Epithelial cell of esophagus (primary cell): ENCODE data around the gene CHST8.

Source experiments
- DNase-seq: peaks from one replicate; pipeline ENCODE4 v3.0.0; 2010; ENCODE audit warnings: low read depth
- H3K4me3 ChIP-seq: 2 replicates; pipeline ENCODE4 v1.5.1; 2011; ENCODE audit warnings: mild to moderate bottlenecking, low read length, control low read depth
- TF ChIP-seq, protein P1 (sequence below): IDR thresholded peaks from 2 replicates; pipeline ENCODE4 v1.5.1; 2011; ENCODE audit warnings: low read depth, mild to moderate bottlenecking, low read length, control low read depth, inconsistent platforms; ENCODE audit not compliant: insufficient read depth; ENCODE audit errors: missing control alignments

CHST8 gene

DNA sequence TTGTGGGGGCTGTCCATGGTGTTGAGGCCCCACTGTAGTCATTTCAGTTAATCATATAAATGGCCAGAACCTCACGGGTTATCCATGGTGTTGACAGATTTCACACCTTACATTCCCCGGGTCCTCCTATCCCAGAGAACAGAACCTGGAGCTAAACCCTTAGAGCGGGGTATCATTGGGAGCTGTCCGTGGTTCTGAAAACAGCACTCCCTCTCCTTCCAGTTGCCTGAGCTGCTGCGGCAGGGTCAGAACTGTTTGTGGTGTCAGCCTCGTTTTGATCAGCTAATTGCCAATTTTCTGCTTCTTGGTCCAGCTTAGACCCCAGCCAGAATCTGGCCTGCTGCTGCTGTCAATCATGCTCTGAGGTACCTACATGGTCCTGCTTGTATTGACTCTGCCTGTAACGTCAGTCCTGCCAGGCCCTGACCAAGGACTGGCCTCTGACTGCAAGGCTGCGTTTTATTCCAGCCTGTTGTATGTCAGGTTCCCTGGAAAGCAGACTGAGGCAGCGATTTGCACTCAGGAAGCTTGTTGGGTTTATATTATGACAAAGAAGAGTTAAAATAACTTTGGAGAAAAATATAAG is 119.2 kb downstream of the CHST8 start:
- H3K4me3 ChIP-seq, result no peak overlapping the region
- TF ChIP-seq, protein P1, sequence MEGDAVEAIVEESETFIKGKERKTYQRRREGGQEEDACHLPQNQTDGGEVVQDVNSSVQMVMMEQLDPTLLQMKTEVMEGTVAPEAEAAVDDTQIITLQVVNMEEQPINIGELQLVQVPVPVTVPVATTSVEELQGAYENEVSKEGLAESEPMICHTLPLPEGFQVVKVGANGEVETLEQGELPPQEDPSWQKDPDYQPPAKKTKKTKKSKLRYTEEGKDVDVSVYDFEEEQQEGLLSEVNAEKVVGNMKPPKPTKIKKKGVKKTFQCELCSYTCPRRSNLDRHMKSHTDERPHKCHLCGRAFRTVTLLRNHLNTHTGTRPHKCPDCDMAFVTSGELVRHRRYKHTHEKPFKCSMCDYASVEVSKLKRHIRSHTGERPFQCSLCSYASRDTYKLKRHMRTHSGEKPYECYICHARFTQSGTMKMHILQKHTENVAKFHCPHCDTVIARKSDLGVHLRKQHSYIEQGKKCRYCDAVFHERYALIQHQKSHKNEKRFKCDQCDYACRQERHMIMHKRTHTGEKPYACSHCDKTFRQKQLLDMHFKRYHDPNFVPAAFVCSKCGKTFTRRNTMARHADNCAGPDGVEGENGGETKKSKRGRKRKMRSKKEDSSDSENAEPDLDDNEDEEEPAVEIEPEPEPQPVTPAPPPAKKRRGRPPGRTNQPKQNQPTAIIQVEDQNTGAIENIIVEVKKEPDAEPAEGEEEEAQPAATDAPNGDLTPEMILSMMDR, result no peak
- peak; percentile 20 for DNase-seq

DNA sequence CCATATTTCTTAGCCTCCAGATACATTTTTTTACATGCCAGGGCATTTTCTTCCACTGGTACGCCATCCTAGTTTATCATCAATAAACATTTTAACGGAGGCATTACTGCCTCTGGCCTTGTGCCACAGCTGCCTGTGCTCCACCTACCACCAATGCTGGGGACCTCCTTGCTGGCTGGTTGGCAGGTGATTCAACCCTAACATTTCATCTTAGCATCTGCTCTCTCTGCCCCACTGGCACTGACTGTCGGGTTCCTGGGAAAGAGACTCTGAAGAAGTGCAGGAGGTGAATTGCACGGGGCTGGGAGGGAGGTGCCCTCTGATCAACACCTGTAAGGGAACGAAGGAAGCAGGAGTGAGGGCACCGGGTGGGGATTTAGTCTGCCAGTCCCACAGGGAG is 123.5 kb downstream of the CHST8 start:
- TF ChIP-seq, protein P1, result no peak
- H3K4me3 ChIP-seq, result no peak overlapping the region
- no peak for DNase-seq

DNA sequence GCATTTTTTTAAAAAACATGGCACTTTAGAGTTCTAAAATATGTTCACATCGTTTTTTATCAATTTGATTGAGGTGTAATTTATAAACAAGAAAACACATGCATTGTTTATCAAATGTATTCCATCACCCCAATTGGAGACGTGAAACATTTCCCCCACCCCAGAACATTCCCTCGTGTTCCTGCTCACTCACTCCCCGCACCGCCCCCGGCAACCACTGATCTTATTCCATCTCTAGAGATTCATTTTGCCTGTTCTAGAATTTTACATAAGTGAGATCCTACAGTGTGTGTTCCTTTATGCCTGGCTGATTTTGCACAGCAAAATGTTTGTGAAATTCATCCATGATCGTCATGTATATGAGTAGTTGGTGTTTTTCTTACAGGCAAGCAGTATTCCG is 124.4 kb downstream of the CHST8 start:
- no peak for DNase-seq
- TF ChIP-seq, protein P1, result no peak
- H3K4me3 ChIP-seq, result no peak overlapping the region

GRCh38 chr19:33747273-33747672 is 125.5 kb downstream of the CHST8 start:
- no peak for DNase-seq
- TF ChIP-seq, protein P1, result no peak
- no peak overlapping the region for H3K4me3 ChIP-seq

DNA sequence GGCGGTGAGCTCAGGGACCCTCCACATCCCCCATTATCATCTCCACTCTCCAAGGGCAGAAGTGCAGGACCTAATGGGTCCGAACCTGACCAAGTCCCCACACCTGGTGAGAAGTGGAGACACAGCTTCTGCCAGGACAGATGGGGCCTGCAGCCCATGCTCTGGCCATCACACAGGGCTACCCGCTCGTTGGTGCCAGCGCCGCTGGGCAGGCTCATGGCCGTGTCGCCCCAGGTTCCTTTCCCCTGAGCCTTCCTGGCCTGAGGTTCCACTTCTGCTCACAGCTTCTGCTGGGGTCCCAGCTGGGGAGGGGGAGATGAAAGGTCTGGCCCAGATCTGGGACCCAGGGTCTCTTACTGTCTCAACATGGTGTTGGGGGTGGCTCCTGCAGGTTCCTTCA is 126.5 kb downstream of the CHST8 start:
- H3K4me3 ChIP-seq, result no peak overlapping the region
- TF ChIP-seq, protein P1, result no peak
- DNase-seq, result no peak

GRCh38 chr19:33749016-33749415 is 127.3 kb downstream of the CHST8 start:
- no peak for DNase-seq
- TF ChIP-seq, protein P1, result no peak
- no peak overlapping the region for H3K4me3 ChIP-seq

DNA sequence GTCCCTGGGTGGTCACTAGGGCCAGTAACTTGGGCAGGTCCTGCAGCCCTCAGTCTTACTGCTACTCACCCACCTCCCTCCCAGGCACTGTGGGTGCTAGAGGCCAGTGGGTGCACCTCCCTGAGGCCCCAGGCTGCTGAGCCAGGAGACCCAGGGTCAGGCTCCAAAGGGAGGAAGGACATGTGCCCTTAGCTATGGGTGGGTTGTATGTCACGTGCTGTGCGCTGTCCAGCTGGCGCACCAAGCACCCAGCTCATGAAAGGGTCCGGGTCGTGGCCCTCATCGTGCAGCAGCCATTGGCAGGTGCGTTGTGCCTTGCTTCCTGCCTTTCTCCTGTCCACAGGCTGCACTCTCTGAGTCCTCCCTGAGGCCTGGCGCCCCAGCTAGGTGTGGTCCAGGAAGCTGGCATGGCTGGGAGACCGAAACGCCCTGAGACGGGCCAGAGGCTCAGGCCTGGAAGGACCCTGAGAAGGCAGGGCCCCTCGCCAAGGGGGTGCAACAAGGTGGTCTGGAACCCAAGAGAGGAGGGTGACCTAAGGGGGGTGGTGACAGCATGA is 127.9 kb downstream of the CHST8 start:
- no peak overlapping the region for H3K4me3 ChIP-seq
- TF ChIP-seq, protein P1, result no peak
- DNase-seq, result no peak
